Subcutaneous adipose tissue (tissue), 4 donors: ENCODE measurements around the gene WDR18. TPM values are rescaled to one million over a fixed set of nuclear protein-coding genes. Genes with fewer than 3 reads are reported as not detected.

Source experiments
- total RNA-seq, 4 donors: library from RNA; depleted of rRNA; stranded (reverse); fragments of >200 nt; gene quantifications; one replicate each; pipeline ENCODE4 v1.1.0, GENCODE V29; 2016
- TF ChIP-seq, protein P1 (sequence below): fragments of 450-650 bp; IDR thresholded peaks from one replicate; pipeline ENCODE4 v1.5.1; 2016; ENCODE audit warnings: low read depth, mild to moderate bottlenecking, control low read depth, antibody characterized with exemption, moderate library complexity

Gene WDR18
- total RNA-seq, 4 donors from 2014 or later: 18.9 to 58.6 (median 30.7) TPM

- TF ChIP-seq, protein P1, sequence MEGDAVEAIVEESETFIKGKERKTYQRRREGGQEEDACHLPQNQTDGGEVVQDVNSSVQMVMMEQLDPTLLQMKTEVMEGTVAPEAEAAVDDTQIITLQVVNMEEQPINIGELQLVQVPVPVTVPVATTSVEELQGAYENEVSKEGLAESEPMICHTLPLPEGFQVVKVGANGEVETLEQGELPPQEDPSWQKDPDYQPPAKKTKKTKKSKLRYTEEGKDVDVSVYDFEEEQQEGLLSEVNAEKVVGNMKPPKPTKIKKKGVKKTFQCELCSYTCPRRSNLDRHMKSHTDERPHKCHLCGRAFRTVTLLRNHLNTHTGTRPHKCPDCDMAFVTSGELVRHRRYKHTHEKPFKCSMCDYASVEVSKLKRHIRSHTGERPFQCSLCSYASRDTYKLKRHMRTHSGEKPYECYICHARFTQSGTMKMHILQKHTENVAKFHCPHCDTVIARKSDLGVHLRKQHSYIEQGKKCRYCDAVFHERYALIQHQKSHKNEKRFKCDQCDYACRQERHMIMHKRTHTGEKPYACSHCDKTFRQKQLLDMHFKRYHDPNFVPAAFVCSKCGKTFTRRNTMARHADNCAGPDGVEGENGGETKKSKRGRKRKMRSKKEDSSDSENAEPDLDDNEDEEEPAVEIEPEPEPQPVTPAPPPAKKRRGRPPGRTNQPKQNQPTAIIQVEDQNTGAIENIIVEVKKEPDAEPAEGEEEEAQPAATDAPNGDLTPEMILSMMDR: no peak
These were observed 8.5 kb downstream of the WDR18 start for GRCh38 chr19:992670-993055.

DNA sequence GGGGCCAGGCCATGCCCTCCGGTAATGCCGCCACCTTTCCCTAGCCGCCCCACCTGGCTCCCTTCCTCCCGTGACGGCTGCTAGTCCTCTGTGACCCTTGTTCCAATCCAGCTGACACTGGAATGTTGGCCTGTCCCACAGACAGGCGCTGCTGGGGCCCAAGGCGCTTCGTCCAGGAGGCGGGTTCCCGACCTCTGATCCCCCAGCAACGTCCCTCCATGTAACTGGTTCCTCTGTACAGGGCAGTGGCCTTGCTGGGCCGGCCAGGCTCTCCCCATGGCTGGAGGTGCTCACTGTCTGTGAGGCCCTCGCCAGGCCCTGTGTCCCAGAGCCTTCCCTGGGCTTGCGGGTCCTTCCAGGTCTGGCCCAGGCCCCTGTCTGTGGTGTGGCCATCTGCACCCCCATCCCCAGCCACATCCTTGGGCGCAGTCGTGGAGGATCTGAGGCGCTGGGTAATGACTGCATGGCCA lies 9.3 kb downstream of the WDR18 start:
- TF ChIP-seq, protein P1: no peak

GRCh38 chr19:993831-994393 lies 9.8 kb downstream of the WDR18 start:
- TF ChIP-seq, protein P1: no peak

DNA sequence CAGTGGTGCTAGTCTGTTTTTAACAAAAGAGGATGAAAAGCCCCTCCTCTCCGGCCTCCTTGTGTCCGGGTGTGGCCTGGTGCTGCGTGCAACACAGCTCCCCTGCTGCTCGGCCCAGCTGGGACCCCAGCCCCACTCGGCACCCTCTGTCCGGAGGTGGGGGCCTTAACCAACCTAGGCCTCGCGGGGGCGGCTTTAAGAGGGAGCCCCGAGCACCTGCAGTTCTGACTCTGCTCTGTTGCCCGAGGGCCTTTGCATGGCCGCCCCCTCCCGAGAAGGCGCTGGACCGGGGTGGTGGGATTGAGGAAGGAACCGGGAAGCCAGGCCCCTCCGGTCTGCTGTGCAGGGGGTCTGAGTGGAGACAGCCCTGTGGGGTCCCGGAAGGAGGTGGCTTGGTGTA lies 10.4 kb downstream of the WDR18 start:
- TF ChIP-seq, protein P1: no peak

DNA sequence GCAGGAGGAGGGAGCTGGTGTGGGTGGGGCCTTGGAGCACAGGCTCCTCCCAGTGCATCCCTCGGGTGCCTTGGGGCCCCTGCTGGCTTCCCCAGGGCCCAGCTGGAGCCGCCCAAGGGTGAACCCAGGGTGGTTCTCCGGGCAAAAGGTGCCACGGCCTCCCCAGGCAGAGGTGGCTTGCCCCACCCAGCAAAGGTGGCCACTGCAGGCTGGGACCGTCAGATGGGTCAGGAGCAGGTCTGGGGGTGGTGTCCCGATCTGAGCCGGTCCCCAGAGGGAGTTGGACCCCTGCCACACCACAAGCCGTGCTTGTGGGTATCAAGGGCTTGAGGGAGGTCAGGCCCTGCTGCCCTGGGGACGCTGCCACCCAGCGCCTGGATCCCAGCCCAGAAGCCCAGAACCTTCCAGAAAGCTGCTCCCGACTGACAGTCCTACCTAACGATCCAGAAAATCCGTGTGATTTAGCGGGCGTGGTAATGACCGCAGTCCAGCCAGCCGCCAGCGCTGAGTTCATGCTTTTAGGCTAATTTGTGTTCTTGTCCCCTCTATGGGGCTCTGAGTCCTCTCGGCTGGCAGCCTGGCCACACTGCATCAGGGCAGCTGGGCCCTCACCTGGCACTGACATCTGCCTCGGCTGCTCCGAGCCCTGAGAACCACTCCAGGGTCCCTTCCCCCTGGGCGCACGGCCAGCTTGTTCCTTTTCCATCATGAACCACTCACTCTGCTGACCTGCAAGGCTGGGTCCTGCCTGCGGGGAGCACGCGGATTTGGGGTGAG lies 11.1 kb downstream of the WDR18 start:
- TF ChIP-seq, protein P1: no peak

DNA sequence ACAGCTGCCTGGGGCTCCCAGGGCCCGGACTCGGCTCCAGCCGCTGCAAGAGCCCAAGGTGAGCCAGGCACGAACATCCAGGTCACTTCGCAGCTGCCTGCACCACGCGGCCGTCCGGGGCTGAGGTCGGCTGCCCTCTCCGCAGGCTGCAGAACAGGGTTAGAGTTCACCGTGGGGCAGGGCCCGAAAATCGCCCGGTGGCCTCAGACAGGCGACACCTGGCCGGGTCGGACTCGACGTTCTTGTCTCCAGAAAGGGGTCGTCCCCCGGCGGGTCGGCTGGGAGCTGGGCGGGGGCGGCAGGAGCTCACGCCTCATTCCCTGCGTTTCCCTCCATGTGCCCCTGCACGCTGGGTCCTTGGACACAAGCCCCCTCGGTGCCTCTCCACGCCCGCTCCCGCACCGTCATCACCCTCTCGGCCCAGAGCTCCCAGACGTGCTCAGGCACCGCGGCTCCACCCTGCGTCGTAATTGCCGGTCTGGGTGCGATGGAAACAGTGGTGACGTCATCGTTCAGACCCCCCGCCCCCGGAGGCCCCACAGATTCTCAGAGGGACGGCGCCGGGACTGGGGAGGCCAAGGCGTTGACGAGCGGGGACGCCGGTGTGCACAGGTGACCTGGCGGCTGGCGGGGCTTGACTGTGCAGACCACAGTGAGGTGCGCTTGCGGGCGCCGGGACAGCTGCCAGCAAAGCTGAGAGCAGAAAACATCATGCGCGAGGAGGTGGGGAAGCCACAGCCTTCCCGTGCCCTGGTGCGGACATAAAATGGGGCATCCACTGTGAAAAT lies 12.1 kb downstream of the WDR18 start:
- TF ChIP-seq, protein P1: no peak

DNA sequence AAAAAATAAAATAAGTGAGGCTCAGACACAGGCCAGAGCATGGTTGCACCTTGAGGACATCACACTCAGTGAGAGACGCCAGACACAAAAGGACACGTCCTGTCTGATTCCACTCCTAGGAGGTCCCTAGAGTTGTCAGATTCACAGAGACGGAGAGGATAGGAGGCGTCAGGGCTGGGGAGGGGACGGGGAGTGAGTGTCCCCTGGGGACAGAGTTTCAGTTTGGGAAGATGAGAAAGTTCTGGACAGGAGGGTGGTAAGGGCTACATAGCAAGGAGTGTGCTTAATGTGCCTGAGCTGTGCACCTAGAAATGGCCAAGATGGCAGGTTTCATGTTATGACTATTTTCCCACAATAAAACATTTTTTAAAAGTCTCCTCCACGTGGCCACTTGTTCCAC lies 13.9 kb downstream of the WDR18 start:
- TF ChIP-seq, protein P1: no peak
